HG02840 (cell line): ENCODE data around the gene LDAH.
"Not testable (repeated sequence)": the region's sequence is repeated elsewhere in the genome, so short reads cannot be mapped to it uniquely, and the experiment has no call there.

ENCODE experiments used
- ATAC-seq: cut with Tn5 transposase; IDR thresholded peaks from one replicate; pipeline ENCODE4 v1.9.1; 2021; ENCODE audit warnings: mild to moderate bottlenecking, moderate library complexity, moderate number of reproducible peaks; ENCODE audit not compliant: unreplicated experiment, low FRiP score

LDAH gene

DNA sequence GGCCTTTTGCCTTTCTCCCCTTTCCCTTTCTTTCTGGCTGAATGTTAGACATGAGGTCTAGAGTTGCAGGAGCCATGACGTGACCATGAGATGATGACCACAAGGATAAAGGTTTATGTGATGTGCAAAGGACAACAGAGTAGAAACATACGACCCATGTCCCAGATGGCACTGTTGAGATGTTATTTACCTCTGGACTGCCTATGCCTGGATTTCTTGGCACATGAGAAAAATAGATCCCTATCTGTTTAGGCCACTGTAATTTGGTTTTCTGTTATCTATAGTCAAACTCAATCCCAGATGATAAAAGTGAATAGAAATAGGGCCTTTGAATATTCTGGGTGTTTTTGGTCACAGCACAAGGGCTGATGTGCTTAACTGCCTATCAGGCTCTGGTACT lies 97.1 kb downstream of the LDAH start:
- ATAC-seq: no peak

DNA sequence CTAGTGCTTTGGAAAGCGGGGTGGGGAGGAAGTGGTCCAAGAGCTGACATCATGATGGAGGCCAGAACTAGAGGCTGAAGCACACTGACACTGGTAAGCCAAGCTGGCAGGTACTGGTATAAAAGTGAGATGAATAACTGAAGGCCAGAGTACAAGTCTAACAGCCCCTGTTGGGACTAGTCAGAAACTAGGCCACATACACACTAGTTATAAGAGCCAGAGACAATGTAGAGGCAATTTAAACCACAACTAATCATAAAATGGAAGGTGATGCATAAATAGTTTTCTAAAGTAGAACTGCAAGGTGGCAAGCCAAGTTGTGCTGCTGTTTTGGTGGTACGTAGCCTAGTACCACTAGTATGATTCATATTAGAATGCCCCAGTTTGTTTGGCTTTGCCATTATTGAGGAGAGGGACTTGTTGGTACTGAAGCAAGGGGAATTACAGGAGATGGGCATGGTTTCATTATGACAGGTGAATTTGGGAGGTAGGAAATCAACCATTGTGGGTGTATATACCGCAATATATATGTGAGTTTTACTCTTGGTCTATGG lies 98.3 kb downstream of the LDAH start:
- ATAC-seq: no peak

DNA sequence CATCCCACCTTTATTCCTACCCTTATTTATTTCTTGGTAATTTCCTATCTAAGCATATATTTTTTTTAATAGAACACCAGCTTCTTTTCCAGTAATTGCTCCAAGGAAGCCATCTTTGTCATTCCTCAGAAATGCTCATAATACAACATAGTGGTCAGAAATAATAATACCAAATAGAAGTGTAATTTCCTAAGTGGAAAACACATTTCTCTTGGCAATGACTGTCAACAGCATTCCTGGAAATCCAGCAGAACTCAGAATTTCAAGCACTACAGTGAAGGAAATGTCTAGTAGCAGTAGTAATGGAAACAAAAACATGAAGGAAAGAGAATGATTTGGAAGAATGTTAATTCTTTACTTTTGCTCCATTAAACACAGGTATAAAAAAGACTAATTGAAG lies 99.4 kb downstream of the LDAH start:
- ATAC-seq: no peak

DNA sequence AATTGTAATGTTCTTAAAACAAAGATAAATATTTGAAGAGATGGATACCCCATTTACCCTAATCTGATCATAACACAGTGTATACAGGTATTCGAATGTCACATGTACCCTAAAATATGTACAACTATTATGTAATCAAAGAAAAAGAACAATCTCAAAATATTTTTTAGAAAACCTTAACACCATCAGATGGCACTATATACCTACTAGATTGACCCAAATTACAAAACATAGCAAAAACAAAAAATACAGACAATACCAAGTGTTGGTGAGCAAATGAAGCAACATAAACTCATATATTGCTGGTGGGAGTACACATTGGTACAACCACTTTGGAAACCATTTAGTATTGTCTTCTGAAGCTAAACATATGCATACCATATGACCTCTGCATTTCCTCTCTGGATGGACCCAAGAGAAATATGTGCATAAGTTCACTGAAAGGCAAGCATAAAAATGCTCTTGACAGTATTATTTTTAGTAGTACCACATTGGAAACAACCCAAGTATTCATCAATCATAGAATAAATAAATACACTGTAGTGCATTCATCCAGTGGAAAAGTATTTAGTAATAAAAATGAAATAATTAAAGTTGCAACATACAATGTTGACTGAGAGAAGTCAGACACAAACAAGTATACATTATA lies 100.2 kb downstream of the LDAH start:
- no peak for ATAC-seq

DNA sequence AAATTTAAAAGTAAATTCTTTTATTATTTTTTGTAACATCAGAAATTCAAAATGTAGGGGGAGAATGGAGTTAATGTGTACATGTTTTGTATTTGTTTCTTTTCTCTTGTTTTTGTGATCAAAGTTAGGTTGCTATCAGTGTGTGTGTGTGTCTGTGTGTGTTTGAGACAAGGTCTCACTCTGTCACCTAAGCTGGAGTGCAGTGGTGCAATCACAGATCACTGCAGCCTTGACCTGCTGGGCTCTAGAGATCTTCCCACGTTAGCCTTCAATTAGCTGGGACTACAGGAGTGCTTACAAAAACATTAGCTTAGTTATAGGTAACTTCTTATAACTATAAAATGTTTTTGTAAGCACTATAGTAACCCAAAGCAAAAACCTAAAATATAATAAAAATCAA lies 105.3 kb downstream of the LDAH start:
- no peak for ATAC-seq

DNA sequence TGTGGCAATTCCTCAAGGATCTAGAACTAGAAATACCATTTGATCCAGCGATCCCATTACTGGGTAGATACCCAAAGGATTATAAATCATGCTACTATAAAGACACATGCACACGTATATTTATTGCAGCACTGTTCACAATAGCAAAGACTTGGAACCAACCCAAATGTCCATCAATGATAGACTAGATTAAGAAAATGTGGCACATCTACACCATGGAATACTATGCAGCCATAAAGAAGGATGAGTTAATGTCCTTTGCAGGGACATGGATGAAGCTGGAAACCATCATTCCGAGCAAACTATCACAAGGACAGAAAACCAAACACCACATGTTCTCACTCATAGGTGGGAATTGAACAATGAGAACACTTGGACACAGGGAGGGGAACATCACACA lies 106.7 kb downstream of the LDAH start:
- ATAC-seq: not testable (repeated sequence)

DNA sequence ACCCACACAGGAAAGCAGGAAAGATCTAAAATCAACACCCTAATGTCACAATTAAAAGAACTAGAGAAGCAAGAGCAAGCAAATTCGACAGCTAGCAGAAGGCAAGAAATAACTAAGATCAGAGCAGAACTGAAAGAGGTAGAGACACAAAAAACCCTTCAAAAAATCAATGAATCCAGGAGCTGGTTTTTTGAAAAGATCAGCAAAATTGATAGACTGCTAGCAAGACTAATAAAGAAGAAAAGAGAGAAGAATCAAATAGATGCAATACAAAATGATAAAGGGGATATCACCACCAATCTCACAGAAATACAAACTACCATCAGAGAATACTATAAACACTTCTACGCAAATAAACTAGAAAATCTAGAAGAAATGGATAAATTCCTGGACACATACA lies 108.5 kb downstream of the LDAH start:
- ATAC-seq: not testable (repeated sequence)

DNA sequence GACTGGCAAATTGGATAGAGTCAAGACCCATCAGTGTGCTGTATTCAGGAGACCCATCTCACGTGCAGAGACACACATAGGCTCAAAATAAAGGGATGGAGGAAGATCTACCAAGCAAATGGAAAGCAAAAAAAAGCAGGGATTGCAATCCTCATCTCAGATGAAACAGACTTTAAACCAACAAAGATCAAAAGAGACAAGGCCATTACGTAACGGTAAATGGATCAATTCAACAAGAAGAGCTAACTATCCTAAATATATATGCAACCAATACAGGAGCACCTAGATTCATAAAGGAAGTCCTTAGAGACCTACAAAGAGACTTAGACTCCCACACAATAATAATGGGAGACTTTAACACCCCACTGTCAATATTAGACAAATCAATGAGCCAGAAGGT lies 109.3 kb downstream of the LDAH start:
- ATAC-seq: not testable (repeated sequence)

DNA sequence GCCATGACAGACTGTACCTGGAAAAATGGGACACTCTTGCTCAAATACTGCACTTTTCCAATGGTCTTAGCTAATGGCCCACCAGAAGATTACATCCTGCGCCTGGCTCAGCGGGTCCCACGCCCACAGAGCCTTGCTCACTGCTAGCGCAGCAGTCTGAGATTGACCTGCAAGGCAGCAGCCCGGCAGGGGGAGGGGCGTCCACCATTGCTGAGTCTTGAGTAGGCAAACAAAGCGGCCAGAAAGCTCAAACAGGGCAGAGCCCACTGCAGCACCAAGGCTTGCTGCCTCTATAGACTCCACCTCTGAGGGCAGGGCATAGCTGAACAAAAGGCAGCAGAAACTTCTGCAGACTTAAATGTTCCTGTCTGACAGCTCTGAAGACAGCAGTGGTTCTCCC lies 111.3 kb downstream of the LDAH start:
- ATAC-seq: not testable (repeated sequence)

DNA sequence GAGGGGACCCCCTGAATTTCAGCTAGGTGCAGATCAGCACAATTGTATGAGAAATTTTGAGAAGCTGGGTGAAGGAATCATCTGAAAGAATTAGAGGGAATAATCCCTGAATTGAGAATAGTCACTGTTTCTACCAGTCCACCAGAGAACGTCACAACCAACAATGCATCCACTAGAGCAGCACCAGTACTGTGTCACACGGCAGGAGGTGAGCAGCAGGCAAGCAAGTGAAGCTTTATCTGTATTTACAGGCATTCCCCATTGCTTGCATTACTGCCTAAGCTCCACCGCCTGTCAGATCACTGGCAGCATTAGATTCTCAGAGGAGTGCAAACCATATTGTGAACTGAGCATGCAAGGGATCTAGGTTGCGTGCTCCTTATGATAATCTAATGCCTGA lies 115.3 kb downstream of the LDAH start:
- no peak for ATAC-seq

DNA sequence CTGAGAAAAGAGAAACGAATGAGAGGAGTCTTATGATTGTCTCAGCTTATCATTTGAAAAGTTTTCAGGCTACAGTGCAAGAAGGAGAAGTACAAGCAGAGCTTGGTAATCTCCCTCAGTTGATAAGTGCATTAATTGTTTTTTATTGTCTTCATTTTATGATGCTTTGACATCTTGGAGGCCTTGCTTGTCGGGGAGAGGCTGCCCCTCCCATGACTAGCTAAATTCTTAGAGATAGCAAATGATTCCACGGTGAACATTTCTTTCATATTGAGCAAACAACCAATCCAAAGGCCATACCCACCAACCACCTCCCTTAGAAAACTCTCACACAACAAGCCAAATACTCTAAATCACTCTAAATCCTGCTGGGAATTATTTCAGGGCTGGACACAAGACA lies 116.1 kb downstream of the LDAH start:
- ATAC-seq: no peak

DNA sequence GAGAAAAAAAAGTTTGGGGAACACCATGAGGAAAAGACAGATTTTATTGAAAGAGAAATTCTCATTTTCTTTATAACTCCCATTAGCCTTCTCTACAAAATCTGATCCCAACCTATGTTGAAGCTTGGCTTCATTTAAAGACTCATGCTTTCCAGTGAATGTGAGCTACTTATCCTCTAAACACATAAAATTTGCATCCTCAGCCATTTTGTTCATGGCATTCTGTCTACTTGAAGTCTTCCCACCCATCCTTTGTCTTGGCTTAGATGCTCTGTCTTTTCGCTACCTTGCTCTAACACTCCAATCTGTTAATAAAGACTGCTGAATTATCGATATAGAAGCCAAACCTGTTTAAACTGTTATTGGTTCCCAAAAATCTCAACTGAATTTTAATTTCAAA lies 116.7 kb downstream of the LDAH start:
- ATAC-seq: no peak

DNA sequence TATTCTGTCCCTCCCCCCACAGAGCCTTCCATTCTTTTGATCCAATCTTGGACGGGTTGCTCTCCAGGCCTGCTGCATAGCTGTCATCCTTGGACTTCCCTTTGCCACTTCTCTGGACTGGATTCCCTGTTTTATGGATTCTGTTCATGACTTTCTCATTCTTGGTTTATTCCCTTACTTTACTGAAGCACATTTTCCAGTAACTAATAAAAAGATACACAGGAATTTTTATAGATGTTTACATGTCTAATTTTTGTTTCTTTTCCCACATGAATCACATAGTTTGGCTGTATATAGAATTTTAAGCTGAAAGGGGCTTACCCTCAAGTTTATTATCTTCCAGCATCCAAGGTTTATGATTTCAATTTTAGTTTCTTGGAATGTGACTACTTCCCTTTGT lies 118.0 kb downstream of the LDAH start:
- ATAC-seq: no peak

DNA sequence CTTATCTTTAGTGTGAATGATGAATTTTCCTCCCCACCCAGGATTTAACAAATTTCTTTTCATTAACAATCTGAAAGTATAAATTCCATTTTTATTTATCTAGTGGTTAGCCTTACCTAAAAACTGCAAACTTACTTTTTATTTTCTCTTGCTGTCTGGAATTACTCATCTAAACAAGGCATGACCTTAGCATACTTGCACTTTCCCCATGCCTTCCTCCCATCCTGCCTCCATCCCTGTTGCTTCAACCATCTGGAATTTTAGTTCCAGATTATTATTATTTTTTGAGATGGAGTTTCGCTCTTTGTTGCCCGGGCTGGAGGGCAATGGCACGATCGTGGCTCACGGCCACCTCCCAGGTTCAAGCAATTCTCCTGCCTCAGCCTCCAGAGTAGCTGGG lies 120.3 kb downstream of the LDAH start:
- ATAC-seq: no peak

DNA sequence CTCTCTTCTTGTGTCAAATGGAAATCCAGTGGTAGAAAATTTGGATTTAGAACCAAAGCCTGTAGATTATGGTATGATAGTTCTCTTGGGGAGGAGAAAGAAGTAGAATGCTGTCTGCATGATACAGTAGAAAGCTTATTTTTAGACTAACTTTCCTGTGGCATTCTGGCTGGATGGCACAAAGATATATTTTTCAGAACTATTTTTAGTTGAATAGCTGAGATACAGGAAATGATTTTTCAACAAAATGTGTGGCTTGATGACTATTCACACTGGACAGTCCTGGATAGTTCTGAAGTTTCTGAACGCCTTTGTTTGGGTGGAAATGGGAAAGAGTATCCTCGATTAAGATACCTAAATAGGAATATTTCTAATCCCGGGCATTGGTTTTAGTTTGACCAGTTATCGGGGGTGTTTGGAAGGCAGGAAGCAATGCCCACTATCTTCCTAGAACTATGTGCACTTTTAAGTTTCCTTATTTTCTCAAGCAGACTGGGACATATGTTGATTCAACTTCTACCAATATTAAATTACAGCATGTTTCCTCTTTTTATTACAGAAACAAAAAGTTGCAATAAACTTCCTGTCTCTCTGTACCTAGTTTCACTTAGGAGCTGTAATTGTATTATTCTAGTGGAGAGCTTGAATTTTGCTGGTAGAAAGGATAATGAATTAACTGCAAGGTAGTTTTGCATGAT lies 123.8 kb downstream of the LDAH start:
- ATAC-seq: no peak

DNA sequence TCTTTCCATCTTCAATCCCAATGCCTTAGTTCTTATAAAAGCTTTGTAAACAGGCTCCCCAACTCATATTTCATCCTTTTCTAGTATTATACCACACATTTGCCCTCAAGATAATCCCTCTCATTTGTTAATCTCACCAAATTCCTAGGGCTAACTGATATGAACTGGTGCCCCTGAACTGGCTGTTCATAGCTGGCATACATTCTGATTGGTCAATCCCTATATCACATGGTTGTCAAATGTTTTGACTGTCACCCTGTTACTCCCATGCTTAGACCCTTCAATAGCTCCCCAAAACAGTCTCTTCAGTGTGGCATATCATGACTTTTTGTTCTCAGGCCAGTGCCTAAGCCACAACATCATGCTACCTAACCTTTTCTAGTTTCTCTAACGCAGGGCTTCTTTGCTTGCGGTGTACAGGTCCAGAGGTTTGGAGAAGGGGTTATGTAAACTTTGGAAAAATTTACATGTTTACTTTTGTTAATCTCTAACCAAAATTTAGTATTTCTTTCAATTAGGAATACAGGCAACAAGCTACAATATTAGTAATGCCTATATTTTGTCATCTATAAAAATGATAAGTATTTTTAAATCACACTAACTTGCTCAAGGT lies 125.5 kb downstream of the LDAH start:
- ATAC-seq: no peak

DNA sequence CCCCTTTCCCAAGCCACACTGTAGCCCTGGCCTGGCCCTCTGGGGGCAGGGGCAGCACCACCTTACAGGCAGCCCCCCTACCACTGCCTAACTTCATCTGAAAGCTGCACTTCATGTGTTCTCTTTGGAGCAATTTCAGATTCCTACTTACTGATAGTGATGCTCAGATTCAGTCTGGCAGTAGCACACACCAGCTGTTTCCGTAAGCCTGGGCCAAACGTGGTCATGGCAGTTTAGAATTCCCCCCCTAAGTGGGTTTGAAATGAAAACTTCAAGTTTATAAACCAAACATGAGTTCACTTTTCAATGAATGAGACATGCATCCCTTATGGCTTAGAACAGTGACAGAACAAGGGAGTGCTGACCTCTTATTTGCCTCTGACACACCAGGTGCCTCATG lies 126.5 kb downstream of the LDAH start:
- ATAC-seq: no peak

DNA sequence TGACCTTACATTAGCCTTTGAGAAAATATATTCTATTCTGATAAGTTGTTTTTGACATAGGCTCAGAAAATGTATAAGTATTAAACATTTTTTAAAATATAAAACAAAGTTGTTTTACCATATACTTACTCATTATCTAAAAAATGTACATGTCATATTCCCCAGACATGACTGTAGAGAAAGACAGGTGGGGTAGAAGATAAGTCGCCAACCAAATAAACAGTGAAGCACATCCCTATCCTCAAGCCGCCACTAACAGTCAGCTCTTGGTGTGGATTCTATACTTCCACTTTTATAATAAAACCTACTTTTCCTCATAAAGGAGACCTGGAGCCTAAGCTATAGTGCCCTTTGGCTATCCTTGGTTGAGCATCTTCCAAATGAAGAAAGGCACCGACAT lies 129.6 kb downstream of the LDAH start:
- no peak for ATAC-seq

DNA sequence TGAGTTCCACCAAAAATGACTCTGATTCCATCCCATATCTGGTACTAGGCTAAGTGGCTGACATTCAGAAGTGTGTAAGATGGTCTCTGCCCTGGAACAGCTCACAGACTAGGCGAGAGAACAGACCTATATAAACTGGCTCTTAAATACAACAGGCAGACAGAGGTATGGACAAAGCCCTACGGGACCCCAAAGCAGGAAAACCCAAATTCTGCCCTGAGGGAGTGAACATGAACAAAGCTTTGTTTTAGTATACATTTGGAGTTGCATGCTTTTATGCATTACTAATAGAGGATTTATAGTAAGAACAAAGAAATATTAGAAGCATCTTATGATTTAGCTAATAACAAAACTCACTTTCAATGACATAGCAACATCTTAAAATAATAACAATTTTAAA lies 130.8 kb downstream of the LDAH start:
- no peak for ATAC-seq

DNA sequence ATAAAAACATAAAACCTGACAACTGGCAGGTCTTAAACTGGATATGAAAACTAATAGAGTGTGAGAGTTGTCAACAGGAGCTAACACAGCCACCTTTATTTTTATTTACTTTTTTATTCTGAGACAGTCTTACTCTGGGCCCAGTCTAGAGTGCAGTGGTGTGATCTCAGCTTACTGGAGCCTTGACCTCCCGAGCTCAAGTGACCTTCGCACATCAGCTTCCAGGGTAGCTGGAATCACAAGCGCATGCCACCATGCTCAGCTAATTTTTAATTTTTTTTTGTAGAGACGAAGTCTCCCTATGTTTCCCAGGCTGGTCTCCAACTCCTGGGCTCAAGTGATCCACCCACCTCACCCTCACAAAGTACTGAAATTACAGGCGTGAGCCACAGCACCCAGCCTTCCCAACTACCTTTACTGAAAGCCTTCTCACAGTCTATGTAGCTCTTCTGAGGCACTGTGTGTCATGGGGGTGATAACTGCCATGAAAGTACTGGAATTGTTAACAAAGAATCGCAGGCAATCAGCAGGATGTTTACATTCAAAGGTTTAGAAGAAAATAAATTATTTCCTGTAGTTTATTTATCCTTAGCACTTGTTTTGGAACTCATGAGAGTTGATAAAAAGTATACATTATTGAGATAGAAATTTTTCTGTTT lies 131.7 kb downstream of the LDAH start:
- ATAC-seq: no peak
